ENCODE results near the gene KCNT1.

DNA sequence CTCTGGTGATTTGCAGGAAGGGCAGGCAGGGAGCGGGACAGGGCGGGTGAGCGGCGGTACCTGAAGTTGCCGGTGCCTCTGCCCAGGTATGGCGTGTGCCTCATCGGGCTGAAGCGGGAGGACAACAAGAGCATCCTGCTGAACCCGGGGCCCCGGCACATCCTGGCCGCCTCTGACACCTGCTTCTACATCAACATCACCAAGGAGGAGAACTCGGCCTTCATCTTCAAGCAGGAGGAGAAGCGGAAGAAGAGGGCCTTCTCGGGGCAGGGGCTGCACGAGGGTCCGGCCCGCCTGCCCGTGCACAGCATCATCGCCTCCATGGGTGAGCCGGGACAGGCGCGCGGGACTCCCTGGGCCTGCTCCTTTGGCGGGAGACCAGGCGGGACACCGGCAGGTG is 68.8 kb downstream of the KCNT1 start:
- TF ChIP-seq POLR2A (IDR thresholded peaks at IDR 0.05), result no peak
- TF ChIP-seq CTCF (IDR thresholded peaks at IDR 0.05), result no peak

Measured in esophagus squamous epithelium (tissue), 4 donors.